ENCODE data around the gene SERPINI1.

DNA sequence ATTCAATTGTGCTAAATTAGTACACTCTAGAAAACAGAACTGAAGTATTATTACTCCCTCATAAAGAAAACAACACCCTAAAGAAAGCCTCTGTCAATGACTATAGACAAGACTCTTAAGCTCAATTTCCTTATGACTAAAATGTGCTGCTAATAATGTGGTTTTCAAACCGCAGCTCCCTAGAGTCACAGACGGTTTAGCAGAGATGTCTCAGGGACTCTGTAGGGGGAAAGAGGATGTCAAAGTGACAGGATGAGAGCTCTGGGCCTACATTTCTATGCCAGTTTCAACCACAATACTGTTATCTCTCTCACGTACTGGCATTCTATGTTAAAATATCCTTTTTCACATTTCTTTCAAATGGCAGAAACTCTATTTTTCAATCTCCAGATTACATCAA lies 44.2 kb upstream of the SERPINI1 start:
- TF ChIP-seq, protein P1, sequence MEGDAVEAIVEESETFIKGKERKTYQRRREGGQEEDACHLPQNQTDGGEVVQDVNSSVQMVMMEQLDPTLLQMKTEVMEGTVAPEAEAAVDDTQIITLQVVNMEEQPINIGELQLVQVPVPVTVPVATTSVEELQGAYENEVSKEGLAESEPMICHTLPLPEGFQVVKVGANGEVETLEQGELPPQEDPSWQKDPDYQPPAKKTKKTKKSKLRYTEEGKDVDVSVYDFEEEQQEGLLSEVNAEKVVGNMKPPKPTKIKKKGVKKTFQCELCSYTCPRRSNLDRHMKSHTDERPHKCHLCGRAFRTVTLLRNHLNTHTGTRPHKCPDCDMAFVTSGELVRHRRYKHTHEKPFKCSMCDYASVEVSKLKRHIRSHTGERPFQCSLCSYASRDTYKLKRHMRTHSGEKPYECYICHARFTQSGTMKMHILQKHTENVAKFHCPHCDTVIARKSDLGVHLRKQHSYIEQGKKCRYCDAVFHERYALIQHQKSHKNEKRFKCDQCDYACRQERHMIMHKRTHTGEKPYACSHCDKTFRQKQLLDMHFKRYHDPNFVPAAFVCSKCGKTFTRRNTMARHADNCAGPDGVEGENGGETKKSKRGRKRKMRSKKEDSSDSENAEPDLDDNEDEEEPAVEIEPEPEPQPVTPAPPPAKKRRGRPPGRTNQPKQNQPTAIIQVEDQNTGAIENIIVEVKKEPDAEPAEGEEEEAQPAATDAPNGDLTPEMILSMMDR (IDR thresholded peaks at IDR 0.05) = no peak
- TF ChIP-seq TCF7L2 (IDR thresholded peaks at IDR 0.05; ENCODE audit: low read depth, low read length) = no peak
- TF ChIP-seq, protein P2, sequence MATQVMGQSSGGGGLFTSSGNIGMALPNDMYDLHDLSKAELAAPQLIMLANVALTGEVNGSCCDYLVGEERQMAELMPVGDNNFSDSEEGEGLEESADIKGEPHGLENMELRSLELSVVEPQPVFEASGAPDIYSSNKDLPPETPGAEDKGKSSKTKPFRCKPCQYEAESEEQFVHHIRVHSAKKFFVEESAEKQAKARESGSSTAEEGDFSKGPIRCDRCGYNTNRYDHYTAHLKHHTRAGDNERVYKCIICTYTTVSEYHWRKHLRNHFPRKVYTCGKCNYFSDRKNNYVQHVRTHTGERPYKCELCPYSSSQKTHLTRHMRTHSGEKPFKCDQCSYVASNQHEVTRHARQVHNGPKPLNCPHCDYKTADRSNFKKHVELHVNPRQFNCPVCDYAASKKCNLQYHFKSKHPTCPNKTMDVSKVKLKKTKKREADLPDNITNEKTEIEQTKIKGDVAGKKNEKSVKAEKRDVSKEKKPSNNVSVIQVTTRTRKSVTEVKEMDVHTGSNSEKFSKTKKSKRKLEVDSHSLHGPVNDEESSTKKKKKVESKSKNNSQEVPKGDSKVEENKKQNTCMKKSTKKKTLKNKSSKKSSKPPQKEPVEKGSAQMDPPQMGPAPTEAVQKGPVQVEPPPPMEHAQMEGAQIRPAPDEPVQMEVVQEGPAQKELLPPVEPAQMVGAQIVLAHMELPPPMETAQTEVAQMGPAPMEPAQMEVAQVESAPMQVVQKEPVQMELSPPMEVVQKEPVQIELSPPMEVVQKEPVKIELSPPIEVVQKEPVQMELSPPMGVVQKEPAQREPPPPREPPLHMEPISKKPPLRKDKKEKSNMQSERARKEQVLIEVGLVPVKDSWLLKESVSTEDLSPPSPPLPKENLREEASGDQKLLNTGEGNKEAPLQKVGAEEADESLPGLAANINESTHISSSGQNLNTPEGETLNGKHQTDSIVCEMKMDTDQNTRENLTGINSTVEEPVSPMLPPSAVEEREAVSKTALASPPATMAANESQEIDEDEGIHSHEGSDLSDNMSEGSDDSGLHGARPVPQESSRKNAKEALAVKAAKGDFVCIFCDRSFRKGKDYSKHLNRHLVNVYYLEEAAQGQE (IDR thresholded peaks at IDR 0.05; ENCODE audit: insufficient read depth in 1 of 2, low read depth in 2 of 2, low read length in 1 of 2) = no peak
